ENCODE results near the gene DNAJB6. TPM values are rescaled to one million over a fixed set of nuclear protein-coding genes. Genes with fewer than 3 reads are reported as not detected.

The DNAJB6 gene
- polyA plus RNA-seq, 3 donors: 152 to 157 (median 156) TPM

- no peak for DNase-seq (ENCODE audit: extremely low read depth in 1 of 11, low read depth in 9 of 11, low spot score in 4 of 11)
These were observed 129.4 kb downstream of the DNAJB6 start for GRCh38 chr7:157465891-157466866.

GRCh38 chr7:157466867-157467261 lies 130.1 kb downstream of the DNAJB6 start:
- no peak for DNase-seq (ENCODE audit: extremely low read depth in 1 of 11, low read depth in 9 of 11, low spot score in 4 of 11)

Other genes starting within 250 kb of the DNAJB6 start
- 10 to 100 TPM; 39.5 to 46.5 (median 43.1) TPM for gene UBE3C, start 198.1 kb upstream of the DNAJB6 start, polyA plus RNA-seq (ENCODE audit: insufficient read length in 3 of 3)

Measured in renal cortex interstitium (tissue), 11 donors.